ENCODE data around the gene MEPCE.

MEPCE gene

DNA sequence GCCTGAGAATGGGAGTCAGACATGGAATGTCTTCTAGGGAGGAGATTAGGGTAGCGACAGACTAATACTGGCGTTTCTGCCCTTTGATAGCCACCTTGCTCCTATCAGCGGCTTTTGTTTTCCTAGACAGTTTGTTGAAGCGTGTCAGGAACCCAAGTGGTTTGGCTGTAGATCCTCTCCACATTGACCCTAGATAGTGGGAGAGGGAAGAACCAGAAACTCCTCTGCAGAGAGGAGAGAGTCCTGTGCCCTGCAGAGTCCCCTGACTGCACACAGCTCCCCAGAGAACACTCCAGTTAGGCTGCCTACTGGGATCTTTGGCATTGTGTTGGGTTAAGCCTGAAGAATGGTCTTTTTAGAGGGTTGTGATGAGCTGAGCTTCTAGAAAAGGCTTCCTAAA is 2.4 kb downstream of the MEPCE start:
- peak overlapping the region; percentile 100 for H3K27ac ChIP-seq
- TF ChIP-seq, protein P1, sequence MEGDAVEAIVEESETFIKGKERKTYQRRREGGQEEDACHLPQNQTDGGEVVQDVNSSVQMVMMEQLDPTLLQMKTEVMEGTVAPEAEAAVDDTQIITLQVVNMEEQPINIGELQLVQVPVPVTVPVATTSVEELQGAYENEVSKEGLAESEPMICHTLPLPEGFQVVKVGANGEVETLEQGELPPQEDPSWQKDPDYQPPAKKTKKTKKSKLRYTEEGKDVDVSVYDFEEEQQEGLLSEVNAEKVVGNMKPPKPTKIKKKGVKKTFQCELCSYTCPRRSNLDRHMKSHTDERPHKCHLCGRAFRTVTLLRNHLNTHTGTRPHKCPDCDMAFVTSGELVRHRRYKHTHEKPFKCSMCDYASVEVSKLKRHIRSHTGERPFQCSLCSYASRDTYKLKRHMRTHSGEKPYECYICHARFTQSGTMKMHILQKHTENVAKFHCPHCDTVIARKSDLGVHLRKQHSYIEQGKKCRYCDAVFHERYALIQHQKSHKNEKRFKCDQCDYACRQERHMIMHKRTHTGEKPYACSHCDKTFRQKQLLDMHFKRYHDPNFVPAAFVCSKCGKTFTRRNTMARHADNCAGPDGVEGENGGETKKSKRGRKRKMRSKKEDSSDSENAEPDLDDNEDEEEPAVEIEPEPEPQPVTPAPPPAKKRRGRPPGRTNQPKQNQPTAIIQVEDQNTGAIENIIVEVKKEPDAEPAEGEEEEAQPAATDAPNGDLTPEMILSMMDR (conservative IDR thresholded peaks at IDR 0.05) = no peak

DNA sequence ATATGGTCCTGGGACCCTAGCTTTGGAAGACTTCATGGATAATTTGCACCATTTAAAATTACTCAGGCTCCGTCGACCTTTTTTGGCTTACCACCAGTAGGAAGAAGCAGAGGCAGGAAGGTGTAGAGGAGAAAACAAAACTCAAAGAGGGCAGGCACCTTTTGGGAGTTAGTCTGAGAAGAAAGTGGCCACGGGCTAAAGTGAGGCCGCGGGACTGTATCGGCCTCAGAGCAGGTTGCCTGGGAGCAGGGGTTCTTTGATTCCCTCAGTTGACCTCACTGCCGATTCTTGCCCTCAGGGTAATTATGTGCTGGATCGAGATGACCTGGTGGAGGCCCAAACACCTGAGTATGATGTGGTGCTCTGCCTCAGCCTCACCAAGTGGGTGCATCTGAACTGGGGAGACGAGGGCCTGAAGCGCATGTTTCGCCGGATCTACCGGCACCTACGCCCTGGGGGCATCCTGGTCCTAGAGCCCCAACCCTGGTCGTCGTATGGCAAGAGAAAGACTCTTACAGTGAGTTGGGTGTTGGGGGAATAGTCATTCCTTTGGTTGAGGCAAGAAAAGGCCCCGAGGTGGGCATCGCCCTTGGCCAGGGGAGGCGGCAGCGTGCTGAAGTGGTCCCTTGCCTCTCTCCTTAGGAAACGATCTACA is 3.1 kb downstream of the MEPCE start:
- H3K27ac ChIP-seq = peak overlapping the region; percentile 100
- TF ChIP-seq, protein P1 (conservative IDR thresholded peaks at IDR 0.05) = no peak

DNA sequence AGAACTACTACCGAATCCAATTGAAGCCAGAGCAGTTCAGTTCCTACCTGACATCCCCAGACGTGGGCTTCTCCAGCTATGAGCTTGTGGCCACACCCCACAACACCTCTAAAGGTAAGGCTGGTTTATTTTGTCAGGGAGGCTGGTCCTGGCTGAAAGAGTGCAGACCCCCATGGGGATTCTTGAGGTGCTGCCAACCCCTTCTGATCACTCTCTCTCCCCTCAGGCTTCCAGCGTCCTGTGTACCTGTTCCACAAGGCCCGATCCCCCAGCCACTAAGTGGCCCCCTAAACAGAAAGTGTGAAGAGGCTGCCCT is 3.6 kb downstream of the MEPCE start:
- peak overlapping the region; percentile 100 for H3K27ac ChIP-seq
- TF ChIP-seq, protein P1 (conservative IDR thresholded peaks at IDR 0.05) = no peak

DNA sequence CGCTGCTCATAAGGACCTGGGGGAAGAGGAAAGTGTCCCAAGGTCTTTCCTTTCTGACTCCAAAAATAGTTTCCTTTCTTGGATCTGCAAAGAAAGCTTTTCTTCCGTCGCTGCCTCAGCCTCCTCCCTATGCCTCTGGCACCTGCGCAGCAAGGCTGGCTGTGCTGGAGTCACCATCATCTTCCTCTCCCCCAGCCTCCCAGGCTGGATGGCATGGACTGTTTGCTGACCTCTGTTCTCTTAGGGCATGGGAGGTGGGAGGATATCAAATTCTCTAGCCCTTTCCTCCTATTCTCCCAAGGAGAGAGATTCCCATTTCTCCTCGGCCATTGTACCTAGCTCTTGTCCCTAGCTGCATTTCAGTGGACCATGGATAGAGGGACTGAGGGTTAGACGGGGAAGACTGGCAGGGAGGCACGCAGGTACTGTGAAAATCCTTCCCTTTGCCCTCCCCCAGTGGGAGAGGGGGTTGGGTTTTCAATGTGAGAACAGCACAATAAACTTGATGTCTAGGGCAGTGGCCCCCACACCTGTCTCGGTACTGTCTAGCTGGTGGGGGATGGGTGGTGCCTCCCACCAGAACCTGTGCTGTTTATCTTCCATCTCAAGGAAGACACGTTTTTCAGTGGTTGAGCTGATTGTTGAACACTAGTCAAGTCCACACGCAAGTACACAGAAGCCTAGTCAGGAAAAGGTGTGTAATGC is 4.1 kb downstream of the MEPCE start:
- H3K27ac ChIP-seq = peak overlapping the region; percentile 100
- TF ChIP-seq, protein P1 (conservative IDR thresholded peaks at IDR 0.05) = no peak

DNA sequence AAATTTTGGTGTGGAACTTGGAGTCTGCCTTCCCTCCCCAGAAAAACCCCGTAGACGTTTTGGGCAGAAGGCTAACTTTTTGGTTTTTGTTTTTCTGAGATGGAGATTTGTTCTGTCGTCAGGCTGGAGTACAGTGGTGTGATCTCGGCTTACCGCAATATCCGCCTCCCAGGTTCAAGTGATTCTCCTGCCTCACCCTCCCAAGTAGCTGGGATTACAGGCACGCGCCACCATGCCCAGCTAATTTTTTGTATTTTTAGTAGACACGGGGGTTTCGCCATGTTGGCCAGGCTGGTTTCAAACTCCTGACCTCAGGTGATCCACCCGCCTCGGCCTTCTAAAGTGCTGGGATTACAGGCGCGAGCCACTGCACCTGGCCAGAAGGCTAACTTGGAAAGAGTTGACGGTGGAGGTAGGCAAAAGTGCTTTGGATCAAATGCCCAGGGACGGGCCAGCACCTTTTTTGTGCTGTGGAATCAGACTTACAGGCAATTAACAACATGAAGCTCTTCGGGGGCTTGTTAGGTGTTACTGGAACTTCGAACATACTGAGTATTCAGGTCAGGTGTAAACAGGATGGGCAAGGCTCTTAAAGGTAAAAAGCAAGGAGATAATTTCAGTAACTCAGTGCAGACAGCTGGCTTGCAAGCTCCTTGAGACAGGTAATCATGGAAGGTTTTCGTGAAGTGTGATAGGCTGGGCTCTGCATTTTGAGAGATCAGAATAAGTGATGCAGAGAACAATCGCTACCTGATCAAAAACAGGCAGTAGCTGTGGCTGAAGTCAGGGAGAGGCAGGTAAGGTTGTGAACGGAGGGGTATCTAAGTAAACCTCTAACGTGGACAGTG is 4.9 kb downstream of the MEPCE start:
- TF ChIP-seq, protein P1 (conservative IDR thresholded peaks at IDR 0.05) = no peak
- peak overlapping the region; percentile 100 for H3K27ac ChIP-seq

DNA sequence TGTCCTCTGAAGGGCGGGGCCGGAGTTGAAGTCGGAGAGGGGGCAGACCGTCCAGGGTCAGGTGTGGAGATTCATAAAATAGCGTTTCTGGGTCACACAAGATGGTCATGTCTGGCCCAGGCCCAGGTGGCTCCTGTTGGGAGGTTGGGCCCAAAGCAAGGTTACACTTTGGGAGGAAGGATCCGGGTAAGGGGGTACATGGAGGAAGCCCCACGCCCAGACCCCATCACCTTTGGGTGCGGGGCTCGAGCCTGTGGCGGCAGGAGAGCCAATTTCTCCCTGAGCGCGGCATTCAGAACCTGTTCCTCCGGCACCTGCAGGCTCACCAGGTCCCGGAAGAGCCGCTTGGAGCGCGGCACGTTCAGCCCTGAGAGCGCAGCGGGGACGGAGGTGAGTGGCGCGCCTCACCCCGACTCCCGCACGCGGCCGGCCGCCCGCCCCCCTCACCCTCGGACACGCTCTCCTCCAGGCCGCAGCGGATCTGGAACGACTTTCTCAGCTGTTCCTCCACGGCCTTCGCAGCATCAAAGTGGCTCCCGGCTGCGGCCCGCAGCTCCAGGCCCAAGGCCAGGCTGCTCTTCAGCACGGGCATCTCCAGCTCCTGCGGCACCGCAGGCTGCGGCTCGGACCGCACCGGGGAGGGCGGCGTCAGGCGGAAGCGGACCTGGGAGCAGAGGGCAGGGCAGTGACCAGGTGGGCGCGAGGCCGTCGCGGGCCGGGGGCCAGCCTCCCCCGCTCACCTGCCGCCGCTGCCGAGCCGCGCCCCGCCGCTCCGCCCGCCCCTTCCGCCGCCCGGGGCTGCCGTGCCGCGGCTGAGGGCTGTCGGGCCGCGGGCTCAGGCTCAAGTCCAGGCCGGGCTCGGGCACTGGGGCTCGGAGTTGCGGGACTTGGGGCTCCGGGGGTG is 6.0 kb downstream of the MEPCE start:
- TF ChIP-seq, protein P1 (conservative IDR thresholded peaks at IDR 0.05) = no peak
- peak overlapping the region; percentile 100 for H3K27ac ChIP-seq
